CD4-positive, alpha-beta T cell treated with Interleukin-4 for 1 hour (primary cell): Measurements from ENCODE around the gene MRTFB.
"Not testable (repeated sequence)": the region's sequence is repeated elsewhere in the genome, so short reads cannot be mapped to it uniquely, and the experiment has no call there.

Experiments
- DNase-seq, 2 donors: peaks; one replicate each; pipeline ENCODE4 v3.0.0-alpha.2; 2020 to 2022

Gene MRTFB, protein sequence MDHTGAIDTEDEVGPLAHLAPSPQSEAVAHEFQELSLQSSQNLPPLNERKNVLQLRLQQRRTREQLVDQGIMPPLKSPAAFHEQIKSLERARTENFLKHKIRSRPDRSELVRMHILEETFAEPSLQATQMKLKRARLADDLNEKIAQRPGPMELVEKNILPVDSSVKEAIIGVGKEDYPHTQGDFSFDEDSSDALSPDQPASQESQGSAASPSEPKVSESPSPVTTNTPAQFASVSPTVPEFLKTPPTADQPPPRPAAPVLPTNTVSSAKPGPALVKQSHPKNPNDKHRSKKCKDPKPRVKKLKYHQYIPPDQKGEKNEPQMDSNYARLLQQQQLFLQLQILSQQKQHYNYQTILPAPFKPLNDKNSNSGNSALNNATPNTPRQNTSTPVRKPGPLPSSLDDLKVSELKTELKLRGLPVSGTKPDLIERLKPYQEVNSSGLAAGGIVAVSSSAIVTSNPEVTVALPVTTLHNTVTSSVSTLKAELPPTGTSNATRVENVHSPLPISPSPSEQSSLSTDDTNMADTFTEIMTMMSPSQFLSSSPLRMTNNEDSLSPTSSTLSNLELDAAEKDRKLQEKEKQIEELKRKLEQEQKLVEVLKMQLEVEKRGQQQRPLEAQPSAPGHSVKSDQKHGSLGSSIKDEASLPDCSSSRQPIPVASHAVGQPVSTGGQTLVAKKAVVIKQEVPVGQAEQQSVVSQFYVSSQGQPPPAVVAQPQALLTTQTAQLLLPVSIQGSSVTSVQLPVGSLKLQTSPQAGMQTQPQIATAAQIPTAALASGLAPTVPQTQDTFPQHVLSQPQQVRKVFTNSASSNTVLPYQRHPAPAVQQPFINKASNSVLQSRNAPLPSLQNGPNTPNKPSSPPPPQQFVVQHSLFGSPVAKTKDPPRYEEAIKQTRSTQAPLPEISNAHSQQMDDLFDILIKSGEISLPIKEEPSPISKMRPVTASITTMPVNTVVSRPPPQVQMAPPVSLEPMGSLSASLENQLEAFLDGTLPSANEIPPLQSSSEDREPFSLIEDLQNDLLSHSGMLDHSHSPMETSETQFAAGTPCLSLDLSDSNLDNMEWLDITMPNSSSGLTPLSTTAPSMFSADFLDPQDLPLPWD

DNA sequence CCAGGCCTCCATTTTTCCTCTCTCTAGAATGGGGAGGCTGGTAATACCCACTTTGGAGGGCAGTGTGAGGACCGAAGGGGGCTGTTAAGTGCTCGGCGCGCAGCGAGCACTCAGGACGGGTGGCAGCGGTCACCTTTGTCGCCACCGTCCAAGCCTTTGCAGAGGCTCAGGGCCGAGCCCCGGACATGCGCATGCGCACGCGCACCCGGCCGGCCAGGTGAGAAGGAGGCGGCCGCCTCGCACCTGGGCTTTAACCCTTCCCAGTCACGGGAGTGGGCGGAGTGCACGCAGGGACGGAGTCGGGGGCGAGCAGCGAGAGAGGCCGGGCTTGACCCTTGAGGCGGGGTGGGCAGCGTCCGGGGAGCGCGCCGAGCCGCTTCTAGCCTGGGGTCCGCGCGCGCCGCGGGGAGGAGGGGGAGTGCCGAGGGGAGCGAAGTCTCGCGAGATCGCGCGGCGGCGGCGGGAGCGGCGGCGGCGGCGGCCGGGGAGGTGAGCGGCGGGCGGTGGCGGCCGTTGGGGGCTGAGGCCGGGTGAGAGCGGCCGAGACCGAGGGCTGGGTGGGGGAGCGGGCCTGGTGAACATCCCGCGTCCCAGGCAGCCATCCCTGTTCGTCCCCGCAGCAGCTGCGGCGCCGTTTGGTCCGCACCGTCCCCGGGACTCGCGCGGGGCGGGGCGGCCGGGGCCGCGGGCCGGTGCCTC is at the start of gene MRTFB:
MRTFB (plus strand) TSS at position 443 of the 699 bp plus-strand sequence. CDS start 69,288 bp downstream, outside the sequence.
- peak; percentile 73 to 84 for DNase-seq

DNA sequence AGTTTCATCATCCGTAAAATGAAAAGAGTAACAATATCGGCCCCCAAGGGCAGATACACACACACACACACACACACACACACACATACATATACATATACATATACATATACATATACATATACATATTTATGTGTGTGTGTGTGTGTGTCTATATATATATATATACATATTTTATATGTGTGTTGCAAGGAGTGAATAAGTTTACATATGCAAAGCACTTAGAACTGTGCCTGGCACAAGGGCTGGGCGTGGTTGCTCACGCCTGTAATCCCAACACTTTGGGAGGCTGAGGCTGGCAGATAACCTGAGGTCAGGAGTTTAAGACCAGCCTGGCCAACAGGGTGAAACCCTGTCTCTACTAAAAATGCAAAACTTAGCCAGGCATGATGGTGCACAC is 47.6 kb upstream of the MRTFB start:
- DNase-seq, result not testable (repeated sequence)

DNA sequence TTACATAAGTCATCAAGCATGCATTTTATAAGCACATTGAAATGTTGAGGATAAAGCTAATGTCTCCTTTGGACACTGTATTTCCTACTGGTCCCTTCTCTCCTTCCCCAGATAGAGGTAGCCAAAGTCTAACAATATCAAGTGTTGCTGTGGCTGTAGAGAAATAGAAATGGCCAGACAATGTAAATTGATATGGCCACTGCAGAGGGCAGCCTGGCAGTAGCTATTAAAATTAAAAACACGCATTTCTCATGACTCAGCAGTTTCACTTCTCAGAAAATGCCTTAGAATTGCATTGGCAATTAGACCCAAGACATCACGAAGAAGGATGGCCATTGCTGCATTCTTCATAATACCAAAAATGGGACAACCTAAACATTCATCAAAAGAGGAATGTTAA is 46.8 kb upstream of the MRTFB start:
- DNase-seq, result no peak

DNA sequence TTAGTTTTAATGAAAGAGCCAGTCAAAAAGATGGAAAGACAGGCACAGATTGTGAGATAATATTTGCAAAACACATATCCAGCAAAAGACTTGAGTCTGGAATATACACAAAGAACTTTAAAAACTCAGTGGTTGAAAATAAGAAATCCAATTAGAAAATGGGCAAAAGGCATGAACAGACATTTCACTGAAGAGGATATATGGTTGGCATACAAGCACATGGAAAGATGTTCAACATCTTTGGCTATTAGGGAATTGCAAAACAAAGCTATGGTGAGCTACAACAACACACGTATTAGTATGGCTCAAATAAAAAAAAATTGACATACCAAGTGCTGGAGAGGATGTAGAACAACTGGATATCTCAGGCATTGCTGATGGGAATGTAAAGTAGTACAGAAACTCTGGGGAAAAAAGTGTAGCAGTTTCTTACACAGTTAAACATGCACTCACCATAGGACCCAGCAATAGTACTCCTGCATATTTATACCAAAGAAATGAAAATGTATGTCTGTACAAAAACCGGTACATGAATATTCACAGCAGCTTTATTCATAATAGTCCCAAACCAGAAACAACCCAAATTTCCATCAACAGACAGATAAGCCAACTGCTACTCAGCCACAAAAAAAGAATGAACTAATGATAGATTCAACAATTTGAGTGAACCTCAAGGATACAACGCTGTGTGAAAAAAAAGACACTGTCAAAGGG is 44.4 kb upstream of the MRTFB start:
- no peak for DNase-seq

DNA sequence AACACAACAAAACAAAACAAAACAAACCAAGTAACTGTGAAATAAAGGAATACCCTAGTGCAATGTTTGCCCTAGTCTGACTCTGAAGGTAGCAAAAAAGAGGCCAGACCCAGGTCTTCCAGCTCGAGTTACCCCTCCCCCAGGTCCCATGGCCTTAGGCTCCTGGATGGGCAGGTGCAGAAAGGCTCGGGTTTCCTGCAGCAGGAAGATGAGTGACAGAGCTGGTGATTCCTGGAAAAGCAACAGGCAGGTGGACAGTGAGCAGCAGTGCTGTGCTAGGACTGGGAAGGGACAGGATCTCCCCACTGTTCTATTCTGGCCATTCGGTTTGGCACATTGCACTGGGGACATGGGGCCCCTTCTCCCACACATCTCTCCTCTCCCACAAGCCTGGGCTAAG is 42.9 kb upstream of the MRTFB start:
- no peak for DNase-seq

DNA sequence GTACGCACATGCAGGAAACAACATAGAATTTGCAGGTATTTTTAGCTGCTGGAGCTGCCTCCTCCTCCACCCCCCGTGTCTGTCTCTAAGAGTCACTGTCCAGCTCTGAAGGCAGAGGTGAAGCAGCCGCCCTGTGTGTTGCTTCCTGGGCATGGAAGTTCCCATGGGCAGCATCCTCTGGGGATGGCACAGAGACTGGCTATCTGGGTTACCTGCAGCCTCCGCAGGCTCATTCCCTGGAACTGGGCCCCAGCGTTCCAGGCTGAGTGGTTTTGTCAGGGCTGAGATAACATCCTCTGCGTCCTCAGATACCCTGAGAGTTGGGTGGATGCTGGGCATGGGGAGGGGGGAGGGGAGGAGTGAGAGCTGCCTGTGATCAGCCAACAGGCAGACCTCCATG is 41.5 kb upstream of the MRTFB start:
- no peak for DNase-seq

DNA sequence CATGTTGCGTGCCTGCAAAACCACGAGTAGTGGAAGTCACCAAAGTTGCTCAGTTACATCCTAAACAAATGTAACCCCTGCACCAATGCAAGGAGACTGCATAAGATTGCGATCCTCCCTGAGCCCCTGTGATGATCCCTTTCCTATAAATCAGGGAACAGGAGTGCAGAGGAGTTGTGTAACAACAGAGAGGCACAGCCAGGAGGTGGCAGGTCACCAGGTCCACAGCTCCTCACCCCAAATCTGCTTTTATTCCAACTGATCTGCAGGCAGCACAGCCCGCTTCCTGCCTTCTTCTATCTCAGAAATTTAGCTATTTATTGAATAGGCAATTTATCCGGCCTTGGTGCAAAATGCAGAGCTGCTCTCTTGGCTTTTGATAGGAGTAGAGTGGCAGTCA is 36.0 kb upstream of the MRTFB start:
- no peak for DNase-seq

DNA sequence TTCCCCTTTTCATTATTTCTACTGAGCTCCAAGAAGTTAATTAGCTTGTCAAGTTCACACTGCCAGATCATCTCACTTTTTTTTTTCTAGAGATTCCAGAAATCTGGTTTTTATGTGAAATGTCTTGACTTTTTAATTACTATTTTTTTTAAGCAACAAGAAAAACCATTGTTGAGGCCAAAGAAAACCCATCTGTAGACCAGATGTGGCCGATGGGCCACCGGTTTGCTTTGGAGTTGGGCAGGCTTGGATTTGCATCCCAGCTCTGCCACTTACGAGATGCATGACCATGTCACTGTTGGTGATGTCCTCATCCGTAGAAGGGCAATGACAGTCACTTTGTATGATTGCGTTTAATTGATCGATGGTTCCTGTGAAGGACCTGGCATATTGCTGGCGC is 34.2 kb upstream of the MRTFB start:
- no peak for DNase-seq

DNA sequence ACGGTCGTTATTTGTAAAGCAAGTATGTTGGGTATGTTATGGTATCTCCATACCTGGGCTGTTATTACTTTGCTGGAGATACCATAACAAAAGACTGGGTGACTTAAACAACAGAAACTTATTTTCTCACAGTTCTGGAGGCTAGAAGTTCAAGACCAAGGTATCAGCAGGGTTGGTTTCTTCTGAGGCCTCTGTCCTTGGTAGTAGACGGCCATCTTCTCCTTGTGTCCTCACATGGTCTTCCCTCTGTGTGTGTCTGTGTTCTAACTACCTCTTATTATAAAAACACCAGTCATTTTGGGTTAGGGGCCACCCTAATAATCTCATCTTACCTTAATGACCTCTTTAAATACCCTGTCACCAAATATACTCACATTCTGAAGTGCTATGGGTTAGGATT is 33.2 kb upstream of the MRTFB start:
- no peak for DNase-seq

DNA sequence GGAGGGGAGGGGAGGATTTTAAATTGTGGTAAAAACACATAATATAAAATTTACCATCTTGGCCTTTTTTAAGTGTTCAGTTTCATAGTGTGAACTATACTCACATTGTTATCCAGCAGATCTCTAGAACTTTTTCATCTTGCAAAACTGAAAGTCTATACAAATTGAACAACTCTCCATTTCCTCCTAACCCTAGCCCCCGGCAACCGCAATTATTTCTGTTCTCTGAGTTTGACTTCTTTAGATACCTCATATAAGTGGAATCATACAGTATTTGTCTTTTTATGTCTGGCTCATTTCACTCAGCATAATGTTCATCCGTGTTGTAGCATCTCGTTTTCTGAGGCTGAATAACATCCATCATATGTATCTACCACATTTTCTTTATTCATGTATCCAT is 30.0 kb upstream of the MRTFB start:
- no peak for DNase-seq

DNA sequence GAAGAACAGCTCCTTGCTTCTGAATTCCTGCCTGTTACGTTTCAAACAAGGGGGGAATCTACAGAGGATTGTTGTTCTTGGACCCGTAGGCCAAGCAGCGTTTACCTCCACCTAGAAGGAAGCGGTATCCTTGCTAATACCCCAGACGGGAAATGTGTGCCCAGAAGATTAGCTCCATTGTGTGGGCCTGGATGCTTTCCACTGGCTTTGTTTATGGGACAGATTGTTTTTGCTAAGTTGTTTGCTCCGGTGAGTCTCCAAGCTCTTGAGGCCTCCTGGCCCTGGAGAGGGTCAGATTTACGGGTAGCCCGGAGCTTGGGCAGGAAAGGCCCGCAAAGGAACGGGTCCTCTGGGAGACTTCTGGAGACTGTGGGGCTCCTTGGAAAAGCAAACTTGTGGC is 28.4 kb upstream of the MRTFB start:
- no peak for DNase-seq

DNA sequence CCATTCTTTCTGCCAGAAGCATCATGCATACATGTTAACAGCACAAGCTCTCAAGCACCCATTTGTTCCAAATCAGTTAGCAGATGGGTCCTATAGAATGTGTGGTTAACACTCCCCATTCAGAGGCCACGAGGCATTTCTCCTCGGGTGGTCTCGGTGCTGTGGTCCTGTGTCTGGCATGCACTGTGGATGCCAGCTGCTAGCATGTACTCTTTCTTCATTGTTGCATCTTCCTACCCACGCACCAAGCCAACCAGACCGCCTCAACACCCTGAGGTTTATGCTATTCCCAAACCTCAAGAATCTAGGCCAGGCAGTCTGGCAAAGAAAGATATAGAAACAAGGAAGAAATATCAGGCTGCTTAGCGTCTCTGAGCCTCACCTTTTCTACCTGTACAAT is 27.8 kb upstream of the MRTFB start:
- DNase-seq, result no peak

DNA sequence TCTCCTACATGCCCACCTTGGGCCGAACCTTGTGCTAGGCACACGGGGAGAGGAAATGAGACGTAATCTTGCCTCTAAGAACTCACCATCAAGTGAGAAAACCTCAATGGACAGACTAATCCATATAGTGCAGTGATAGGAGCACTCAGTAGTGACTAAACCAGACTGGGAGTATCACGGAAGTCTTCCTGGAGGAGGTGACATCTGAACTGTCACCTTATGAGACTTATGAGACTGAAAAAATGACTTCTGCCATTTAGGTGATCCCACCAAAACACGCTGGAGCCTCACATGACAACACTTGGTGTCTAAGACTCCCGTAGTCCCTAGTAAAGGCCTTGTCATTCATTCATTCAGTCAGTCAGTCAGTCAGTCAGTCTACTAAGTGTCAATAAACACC is 27.3 kb upstream of the MRTFB start:
- no peak for DNase-seq

DNA sequence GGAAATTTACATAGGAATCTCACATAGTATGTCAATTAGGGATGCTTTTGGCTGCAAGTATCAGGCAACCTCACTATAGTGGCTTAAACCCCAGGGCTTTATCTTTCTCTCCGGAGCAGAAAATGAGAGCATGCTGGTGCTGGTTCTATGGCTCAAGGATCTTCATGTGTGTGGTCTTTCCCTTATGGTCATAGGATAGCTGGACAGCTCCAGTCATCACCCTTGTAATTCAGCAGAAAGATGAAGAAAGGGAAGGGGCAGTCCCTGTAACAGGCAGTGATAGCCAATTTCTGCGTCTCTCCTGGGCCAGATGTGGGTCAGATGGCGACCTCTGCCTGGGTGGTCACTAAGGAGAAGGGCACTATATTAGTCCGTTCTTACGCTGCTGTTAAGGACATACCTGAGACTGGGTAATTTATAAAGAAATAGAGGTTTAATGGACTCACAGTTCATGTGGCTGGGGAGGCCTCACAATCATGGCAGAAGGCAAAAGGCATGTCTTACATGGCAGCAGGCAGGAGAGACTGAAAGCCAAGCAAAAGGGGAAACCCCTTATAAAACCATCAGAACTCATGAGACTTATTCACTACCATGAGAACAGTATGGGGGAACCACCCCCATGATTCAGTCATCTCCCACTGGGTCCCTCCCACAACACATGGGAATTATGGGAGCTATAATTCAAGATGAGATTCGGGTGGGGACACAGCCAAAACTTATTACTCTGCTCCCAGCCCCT is 23.8 kb upstream of the MRTFB start:
- not testable (repeated sequence) for DNase-seq

DNA sequence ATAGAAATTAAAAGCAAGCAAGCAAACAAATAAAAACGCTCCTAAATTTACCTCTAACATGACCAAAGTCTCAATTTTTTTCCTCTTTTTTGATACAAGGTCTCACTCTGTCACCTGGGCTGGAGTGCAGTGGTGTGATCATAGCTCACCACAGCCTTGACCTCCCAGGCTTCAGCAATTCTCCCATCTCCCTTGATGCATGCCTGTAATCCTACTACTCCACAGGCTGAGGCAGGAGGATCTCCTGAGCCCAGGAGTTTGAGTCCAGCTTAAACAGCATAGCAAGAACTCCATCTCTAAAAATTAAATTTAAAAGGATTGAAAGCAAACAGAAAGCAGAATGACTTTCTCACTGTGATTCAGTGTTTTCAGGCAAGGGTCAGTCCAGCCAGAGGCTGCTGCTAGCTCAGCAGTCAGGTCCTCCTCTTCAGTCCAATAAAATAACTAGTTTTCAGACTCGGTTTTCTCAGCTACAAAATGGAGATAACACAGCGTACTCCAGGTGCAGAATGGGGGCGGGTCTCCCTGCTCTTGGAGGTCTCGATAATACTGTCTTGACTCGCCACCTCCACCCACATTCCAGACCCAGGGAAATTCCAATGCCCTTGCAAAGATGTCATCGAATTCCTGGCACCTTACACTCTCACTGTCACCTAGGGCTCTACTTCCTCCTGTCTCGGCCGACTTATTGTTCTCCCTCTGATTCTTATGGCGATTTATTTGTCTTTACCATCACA is 20.7 kb upstream of the MRTFB start:
- no peak for DNase-seq

DNA sequence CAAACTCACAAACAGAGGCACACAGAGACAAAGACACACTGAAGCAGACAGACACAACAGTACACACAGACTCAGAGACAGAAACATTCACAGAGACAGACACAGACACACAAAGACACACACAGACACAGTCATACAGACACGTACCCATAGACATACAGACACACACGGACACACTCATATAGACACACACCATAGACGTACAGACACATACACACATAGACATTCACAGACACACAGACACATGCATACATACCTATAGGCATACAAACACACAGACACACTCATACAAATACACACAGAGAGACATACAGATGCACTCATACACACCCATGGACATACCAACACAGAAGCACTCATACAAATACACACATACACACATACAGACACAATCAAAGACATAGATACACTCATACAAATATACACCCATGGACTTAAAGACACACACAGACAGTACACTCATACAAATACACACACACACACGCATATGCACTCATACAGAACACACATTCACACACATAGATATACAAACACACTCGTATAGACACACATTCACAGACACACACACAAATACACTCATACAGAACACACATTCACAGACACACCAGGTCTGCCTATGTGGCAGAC is 19.9 kb upstream of the MRTFB start:
- DNase-seq, result no peak

DNA sequence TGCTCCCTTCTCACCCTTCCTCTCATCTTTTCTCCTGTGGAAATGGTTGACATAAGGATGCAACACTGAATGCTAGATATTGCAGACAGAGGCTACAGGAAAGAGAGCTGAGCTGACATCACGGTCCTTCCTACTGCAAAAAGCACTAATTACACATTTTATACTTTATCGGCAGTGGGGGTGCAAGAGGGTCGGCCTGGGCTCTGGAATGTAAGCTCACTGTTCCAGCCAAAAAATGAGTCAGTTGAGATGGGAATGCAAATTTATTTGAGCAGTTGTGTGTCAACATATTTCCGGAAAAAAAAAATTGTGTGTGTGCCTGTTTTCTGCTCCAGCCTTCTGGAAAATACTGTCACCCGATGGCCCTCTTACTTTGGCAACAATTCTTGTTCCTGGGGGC is 14.1 kb upstream of the MRTFB start:
- no peak for DNase-seq

DNA sequence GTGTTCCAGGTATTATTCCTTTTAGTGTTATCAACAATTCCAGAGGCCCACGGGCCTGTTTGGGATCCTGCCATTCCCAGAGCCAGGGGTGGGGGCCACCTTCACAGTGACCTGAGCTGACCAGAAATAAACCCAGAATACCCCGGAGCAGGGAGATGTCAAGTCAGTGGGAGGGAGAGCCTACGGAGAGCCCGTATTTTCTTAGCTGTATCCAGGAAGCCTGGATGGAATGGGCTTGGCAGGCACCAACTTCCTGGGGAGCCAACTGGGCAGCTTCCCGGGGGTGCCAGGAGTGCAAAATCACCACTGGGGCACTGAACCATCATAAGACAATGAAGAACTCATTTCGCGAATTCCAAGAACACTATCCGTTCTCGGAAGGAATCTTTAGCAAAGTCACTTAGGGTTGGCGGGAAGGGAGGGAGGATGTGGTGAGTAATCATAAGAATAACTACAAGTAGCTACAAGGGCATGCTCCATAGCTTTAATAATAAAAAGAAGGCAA is 13.2 kb upstream of the MRTFB start:
- no peak for DNase-seq

DNA sequence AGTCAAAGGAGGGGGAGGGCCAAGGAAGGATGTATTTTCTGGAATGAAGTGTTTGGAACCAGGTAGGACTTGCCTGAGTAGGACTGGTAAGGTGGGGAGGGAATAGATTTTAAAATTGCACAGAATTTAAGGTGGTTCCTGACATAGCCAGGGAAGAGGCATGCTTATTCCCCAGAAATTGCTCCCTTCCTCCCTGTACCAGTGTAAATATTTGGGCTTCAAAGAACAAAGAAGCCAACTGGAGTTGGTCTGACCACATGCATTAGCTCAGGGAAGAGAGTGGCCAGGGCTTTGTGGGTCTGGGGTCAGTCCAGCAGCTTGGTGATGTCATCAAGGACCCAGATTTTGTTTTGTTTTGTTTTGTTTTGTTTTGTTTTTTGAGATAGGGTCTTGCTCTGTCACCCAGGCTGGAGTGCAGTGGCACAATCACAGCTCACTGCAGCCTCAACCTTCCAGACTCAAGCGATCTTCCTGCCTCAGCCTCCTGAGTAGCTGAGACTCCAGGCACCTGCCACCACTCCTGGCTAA is 9.3 kb upstream of the MRTFB start:
- no peak for DNase-seq

DNA sequence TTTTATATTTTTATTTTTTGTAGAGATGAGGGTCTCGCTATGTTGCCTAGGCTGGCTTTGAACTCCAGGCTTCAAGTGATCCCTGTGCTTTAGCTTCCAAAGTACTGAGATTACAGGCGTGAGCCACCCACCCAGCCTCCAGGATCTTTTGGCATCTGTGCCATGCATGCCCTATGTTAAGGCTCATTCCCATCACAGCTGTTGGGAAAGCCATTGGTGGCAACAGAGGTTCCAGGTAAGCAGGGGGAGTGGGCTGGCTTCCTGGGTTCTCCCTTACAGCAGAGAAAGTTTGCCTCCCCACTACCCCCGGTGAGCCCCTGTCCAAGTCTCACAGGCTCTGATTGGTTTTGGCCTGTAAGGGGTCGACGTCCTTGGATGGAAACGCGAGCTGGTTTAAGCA is 8.9 kb upstream of the MRTFB start:
- no peak for DNase-seq
